GM12878 (cell line): ENCODE data around the gene CTSO. TPM values are rescaled to one million over a fixed set of nuclear protein-coding genes. Genes with fewer than 3 reads are reported as not detected.

Experiments used
- ATAC-seq: fragments of 200-7000 bp; cut with Tn5 transposase; 3 replicates; pipeline ENCODE4 v1.9.1; 2020; ENCODE audit warnings: mild to moderate bottlenecking, moderate library complexity
- BruUV-seq: library from RNA; stranded (reverse); fragments of 400-500 nt; replicated peaks from 2 replicates; lab custom pipeline; 2021; lab: Mats Ljungman, UMichigan
- CTCF ChIA-PET: fragments of 300-600 bp; sonication (Branson Sonifier 250); formaldehyde crosslinking; extraction: SDS; loops from one replicate; lab custom pipeline; 2021; ENCODE audit warnings: inconsistent platforms; lab: Yijun Ruan, JAX
- POLR2A ChIA-PET: fragments of 350-600 bp; formaldehyde crosslinking; extraction: SDS; loops from one replicate; lab custom pipeline; 2021; ENCODE audit warnings: inconsistent platforms; lab: Charles Lee
- RAD21 ChIA-PET: fragments of 300-600 bp; sonication (Branson Sonifier 250); formaldehyde crosslinking; loops from one replicate; lab custom pipeline; 2023; ENCODE audit warnings: antibody characterized with exemption; ENCODE audit not compliant: unreplicated experiment; lab: Charles Lee
- SMC1A ChIA-PET: fragments of 300-600 bp; sonication (Branson Sonifier 250); formaldehyde crosslinking; loops from one replicate; lab custom pipeline; 2023; ENCODE audit not compliant: unreplicated experiment, uncharacterized antibody; lab: Charles Lee
- DNase-seq: peaks from one replicate; pipeline ENCODE4 v3.0.0-alpha.2; 2011; ENCODE audit warnings: low read depth, low spot score
- FAIRE-seq: peaks from 3 replicates; lab custom pipeline; 2011; peaks lifted over from hg19 to GRCh38; lab: Jason Lieb, UNC
- H2AFZ ChIP-seq: 2 replicates; pipeline ENCODE4 v1.6.0; 2011; ENCODE audit warnings: low read depth, low read length, control low read depth; ENCODE audit not compliant: control insufficient read depth
- H3K27ac ChIP-seq: 2 replicates; pipeline ENCODE4 v1.5.1; 2011; ENCODE audit warnings: control low read depth; ENCODE audit not compliant: control insufficient read depth, insufficient read depth
- H3K27me3 ChIP-seq, 2 experiments: replicated peaks in 1 of 2; 2 replicates each; pipeline versions ENCODE4 v1.6.0 to v1.6.1; 2011; ENCODE audit warnings: low read length in 1 of 2; ENCODE audit not compliant: control insufficient read depth in 2 of 2, insufficient read depth in 2 of 2
- H3K36me3 ChIP-seq, 2 experiments: 2 replicates each; pipeline ENCODE4 v1.5.1; 2011; ENCODE audit warnings: low read length in 1 of 2; ENCODE audit not compliant: control insufficient read depth in 2 of 2, insufficient read depth in 2 of 2
- H3K4me1 ChIP-seq: 2 replicates; pipeline ENCODE4 v1.6.1; 2011; ENCODE audit warnings: mild to moderate bottlenecking, low read length, moderate library complexity, mixed read lengths; ENCODE audit not compliant: control insufficient read depth, insufficient read depth
- H3K4me2 ChIP-seq: 2 replicates; pipeline ENCODE4 v1.6.0; 2011; ENCODE audit warnings: control low read depth; ENCODE audit not compliant: control insufficient read depth, insufficient read depth
- H3K4me3 ChIP-seq: fragments of 200-600 bp; sonication (generic); 2 replicates; pipeline ENCODE4 v1.5.1; 2016
- H3K79me2 ChIP-seq: 2 replicates; pipeline ENCODE4 v1.6.0; 2011; ENCODE audit warnings: low read length; ENCODE audit not compliant: control insufficient read depth, insufficient read depth
- H3K9ac ChIP-seq: 2 replicates; pipeline ENCODE4 v1.8.0; 2011; ENCODE audit warnings: low read length, control low read depth, mixed read lengths; ENCODE audit not compliant: control insufficient read depth, insufficient read depth
- H3K9me3 ChIP-seq: replicated peaks from 3 replicates; pipeline ENCODE4 v1.5.1; 2011; ENCODE audit warnings: mild to moderate bottlenecking, low read length; ENCODE audit not compliant: control insufficient read depth, insufficient read depth
- H4K20me1 ChIP-seq: 2 replicates; pipeline ENCODE4 v1.6.0; 2011; ENCODE audit not compliant: control insufficient read depth, insufficient read depth
- BHLHE40 ChIP-seq, 2 experiments: fragments of 450-650 bp in 1 of 2; IDR thresholded peaks; 2 replicates each; pipeline ENCODE4 v1.6.1; 2011 to 2017; ENCODE audit warnings: low read depth in 2 of 2, borderline replicate concordance in 1 of 2, improper control_type of control experiment in 1 of 2, low read length in 1 of 2, mild to moderate bottlenecking in 1 of 2
- CEBPB ChIP-seq, 2 experiments: fragments of 150-350 bp in 1 of 2; IDR thresholded peaks; 2 replicates each; pipeline ENCODE4 v1.6.1; 2012 to 2014; ENCODE audit warnings: low read depth in 2 of 2, low read length in 2 of 2, borderline replicate concordance in 1 of 2, inconsistent platforms in 1 of 2
- CHD1 ChIP-seq: IDR thresholded peaks from 2 replicates; pipeline ENCODE4 v1.6.1; 2012; ENCODE audit warnings: low read depth, low read length, improper control_type of control experiment
- NFXL1 ChIP-seq: fragments of 450-650 bp; IDR thresholded peaks from 2 replicates; pipeline ENCODE4 v1.6.1; 2017; ENCODE audit warnings: antibody characterized with exemption, mild to moderate bottlenecking, borderline replicate concordance
- RAD51 ChIP-seq: fragments of 450-650 bp; IDR thresholded peaks from 2 replicates; pipeline ENCODE4 v1.6.1; 2016; ENCODE audit warnings: moderate library complexity, mild to moderate bottlenecking, inconsistent platforms
- SREBF1 ChIP-seq: IDR thresholded peaks from 2 replicates; pipeline ENCODE4 v1.6.1; 2012; ENCODE audit warnings: mild to moderate bottlenecking, low read length
- WGBS: methylation state at CpG from one replicate; pipeline ENCODE4 v1.1.6; 2016; ENCODE audit warnings: low lambda C conversion rate; ENCODE audit not compliant: insufficient replicate concordance, insufficient coverage; ENCODE audit errors: missing lambda C conversion rate; 5-methylcytosine and 5-hydroxymethylcytosine counted together
- in situ Hi-C: fragments of 300-500 bp; cut with MboI; formaldehyde crosslinking; loops from 9 replicates; pipeline ENCODE4 v1.14.3; 2018; ENCODE audit warnings: mixed read lengths
- intact Hi-C: fragments of 100-400 bp; cut with micrococcal nuclease; formaldehyde crosslinking; loops from one replicate; pipeline ENCODE4 v1.14.2; 2022; ENCODE audit not compliant: unreplicated experiment
- polyA plus RNA-seq, 11 experiments: library from polyadenylated mRNA; depleted of rRNA in 4 of 11; unstranded in 6 of 11; stranded (reverse) in 5 of 11; fragments of >200 nt; fragmentation: Nextera tagmentation in 4 of 11; fragmentation: Illumina TruSeq in 1 of 11; extraction: Ambion mirVana in 4 of 11; extraction: Trizol in 1 of 11; gene quantifications; 1 replicate in 1 of 11; 2 replicates in 10 of 11; pipeline versions ENCODE4 v1.2.1 to v1.2.3, GENCODE V29; 2011 to 2016; ENCODE audit warnings: inconsistent platforms in 2 of 11, missing spikeins in 2 of 11, low read depth in 1 of 11
- total RNA-seq, 4 experiments: library from RNA; depleted of rRNA in 3 of 4; stranded (reverse); fragments of >200 nt in 3 of 4; fragmentation: Illumina TruSeq in 1 of 4; extraction: Trizol in 1 of 4; gene quantifications; 2 replicates each; pipeline versions ENCODE4 v1.2.1 to v1.2.3, GENCODE V29; 2013 to 2021

CTSO gene
- total and polyA plus RNA-seq, 10 of the 15 experiments (the other 5 are each of a cell fraction or from before 2014, with no cell fraction given): 3.9 to 9.7 (median 7.0) TPM

DNA sequence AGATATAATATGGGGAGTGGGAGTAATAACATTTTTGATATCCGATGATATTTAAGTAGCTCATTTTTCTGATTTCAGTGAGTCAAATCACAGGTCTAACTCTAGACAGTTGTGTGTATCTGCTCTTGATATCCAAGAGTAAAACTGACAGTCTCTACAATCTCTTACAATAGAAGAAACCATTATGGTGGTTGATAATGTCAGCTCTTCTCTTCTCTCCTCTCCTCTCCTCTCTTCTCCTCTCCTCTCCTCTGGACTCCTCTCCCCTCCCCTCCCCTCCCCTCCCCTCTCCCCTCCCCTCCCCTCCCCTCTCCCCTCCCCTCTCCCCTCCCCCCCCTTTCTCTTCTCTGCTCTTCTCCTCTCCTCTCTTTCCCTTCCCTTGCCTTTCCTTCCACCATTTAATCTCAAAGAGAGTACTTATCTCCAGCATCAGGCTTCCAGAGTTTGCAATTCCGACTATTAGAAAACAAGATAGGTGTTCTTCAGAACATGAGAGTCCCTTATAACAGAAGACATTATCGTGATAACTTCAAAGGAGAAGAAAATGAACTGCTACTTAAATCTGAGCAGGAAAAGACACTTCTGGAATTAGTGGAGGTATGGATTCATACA is 43.9 kb downstream of the CTSO start:
- DNase-seq (no peak), FAIRE-seq (no peak)
- ChIA-PET POLR2A (no interaction called here), SMC1A (interaction anchor here (1.1 to 2.6 kb wide), 3 partner anchors 9 to 20 kb away, joined by 3 to 7 read pairs (median 3); no protein-coding TSS in a partner anchor)
- Histone ChIP-seq H3K4me2 (no peak overlapping the region), H3K9me3 (no peaks in the 10 kb centered on the region), H3K4me3 (no peak overlapping the region), H2AFZ (no peak overlapping the region), H3K27me3 (no peaks in the 10 kb centered on the region), H3K36me3 (no peaks in the 10 kb centered on the region)
- intact Hi-C loops: no loop called here
- TF ChIP-seq BHLHE40 (IDR thresholded peaks at IDR 0.05; ENCODE audit: borderline replicate concordance in 1 of 2, low read depth in 2 of 2, low read length in 1 of 2): no peak
- no peak for TF ChIP-seq RAD51
- TF ChIP-seq CHD1: no peak
- no peak for TF ChIP-seq SREBF1
- no peak for TF ChIP-seq NFXL1
- TF ChIP-seq CEBPB (IDR thresholded peaks at IDR 0.05; ENCODE audit: borderline replicate concordance in 1 of 2, low read depth in 2 of 2, low read length in 2 of 2): no peak
- TF ChIP-seq, all 136 proteins: peak for 0
- ChIA-PET RAD21 (interaction anchor here (1.3 to 1.7 kb wide), 2 partner anchors 10 to 21 kb away, joined by 3 to 4 read pairs; no protein-coding TSS in a partner anchor), CTCF (interaction anchor here (1.8 kb wide), 1 partner anchor 43 kb away, joined by 8 read pairs; the partner anchor contains the start of gene CTSO)
- no peak for ATAC-seq
- 61% methylated on average over 3 of the region's 3 CpGs for WGBS
- H3K79me2 ChIP-seq: no peaks in the 10 kb centered on the region
- BruUV-seq: no TSS peak
- no peak overlapping the region for H3K27ac ChIP-seq
- no peaks in the 10 kb centered on the region for H4K20me1 ChIP-seq
- no peak overlapping the region for H3K9ac ChIP-seq
- H3K4me1 ChIP-seq: peaks cover 3% of the 10 kb centered on the region; the same call in 1 of the 2 replicates
- in situ Hi-C loops: no loop called here
